ENCODE results near the gene MAPK4.

DNA sequence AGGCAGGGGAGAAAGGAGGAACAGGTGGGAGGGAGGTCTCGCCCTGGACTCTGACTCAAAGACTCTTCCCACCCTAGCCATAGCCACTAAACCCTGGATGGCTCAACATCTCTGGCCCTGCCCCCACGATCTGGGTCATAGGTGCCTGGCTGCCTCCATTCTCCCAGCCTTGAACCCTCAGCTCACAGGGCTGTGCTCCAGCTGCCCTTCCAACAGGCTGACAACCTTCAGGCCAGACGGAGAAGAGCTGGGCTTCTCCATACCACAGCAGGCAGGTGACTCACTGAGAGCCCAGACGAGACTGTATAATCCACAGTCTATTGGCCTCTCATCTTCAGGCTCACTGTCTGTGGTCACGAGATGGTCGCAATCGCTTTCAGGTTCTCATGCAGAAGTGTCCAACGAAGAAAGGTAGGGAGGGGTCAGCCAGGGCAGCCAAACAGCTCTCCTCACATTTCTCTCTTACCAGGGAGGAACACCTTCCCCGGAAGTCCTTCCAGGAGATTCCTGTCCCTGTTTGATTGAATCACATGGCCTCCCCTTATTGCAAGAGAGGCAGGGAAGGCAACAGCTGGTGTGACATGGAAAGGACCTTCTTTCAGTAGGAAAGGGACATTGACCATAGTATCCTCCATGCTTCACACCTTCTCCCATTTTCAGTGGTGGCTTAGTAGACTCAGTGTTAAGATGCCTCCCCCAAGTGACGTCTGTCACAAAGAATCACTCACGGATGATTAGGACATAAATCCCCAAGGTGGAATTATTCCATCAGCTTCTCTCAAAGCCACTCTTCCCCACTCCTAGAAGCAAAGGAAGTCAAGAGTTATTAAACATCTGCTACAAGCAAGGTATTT, 159.8 kb downstream of the MAPK4 start:
- TF ChIP-seq, protein P1, sequence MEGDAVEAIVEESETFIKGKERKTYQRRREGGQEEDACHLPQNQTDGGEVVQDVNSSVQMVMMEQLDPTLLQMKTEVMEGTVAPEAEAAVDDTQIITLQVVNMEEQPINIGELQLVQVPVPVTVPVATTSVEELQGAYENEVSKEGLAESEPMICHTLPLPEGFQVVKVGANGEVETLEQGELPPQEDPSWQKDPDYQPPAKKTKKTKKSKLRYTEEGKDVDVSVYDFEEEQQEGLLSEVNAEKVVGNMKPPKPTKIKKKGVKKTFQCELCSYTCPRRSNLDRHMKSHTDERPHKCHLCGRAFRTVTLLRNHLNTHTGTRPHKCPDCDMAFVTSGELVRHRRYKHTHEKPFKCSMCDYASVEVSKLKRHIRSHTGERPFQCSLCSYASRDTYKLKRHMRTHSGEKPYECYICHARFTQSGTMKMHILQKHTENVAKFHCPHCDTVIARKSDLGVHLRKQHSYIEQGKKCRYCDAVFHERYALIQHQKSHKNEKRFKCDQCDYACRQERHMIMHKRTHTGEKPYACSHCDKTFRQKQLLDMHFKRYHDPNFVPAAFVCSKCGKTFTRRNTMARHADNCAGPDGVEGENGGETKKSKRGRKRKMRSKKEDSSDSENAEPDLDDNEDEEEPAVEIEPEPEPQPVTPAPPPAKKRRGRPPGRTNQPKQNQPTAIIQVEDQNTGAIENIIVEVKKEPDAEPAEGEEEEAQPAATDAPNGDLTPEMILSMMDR (IDR thresholded peaks at IDR 0.05): no peak
- no peak for TF ChIP-seq ZFX (IDR thresholded peaks at IDR 0.05; ENCODE audit: borderline replicate concordance)

Measured in 22Rv1 (cell line).